Measurements from ENCODE around the gene GARIN5B. TPM values are rescaled to one million over a fixed set of nuclear protein-coding genes. Genes with fewer than 3 reads are reported as not detected.
"Not testable (repeated sequence)": the region's sequence is repeated elsewhere in the genome, so short reads cannot be mapped to it uniquely, and the experiment has no call there.

Gene GARIN5B
- polyA plus RNA-seq, 1 of the 3 experiments (the other 2 are of a cell fraction), result not detected

DNA sequence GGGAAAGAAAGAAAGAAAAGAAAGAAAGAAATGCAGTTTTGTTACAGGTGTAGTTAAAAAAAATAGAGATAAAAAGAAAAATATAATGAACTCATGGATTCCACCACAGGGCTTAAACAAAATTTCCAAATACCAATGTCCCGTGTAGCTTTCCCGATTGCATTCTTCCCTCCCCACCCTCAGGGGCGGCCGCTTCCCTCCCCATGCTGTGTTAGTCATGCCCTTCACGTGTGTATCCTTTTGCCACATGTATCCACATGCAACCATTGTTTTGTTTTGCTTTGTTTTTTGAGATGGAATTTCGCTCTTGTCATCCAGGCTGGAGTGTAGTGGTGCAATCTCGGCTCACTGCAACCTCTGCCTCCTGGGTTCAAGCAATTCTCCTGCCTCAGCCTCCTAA, 27.0 kb downstream of the GARIN5B start:
- no peak overlapping the region for H3K4me2 ChIP-seq
- H3K9me3 ChIP-seq, result no peaks in the 10 kb centered on the region
- H3K4me1 ChIP-seq (ENCODE audit: control insufficient read depth in 1 of 2, insufficient read depth in 2 of 2, low read depth in 1 of 2, low read length in 1 of 2), result peaks cover 0 to 6% of the 10 kb centered on the region in 2 experiments; a peak in 2 of 4 replicates
- WGBS (ENCODE audit: low lambda C conversion rate), result 82% methylated on average over 7 of the region's 7 CpGs
- H2AFZ ChIP-seq (ENCODE audit: low read depth), result no peak overlapping the region
- no peak overlapping the region for H3K27ac ChIP-seq (ENCODE audit: low read depth in 2 of 2, low read length in 1 of 2)
- no peaks in the 10 kb centered on the region for H3F3A ChIP-seq (replicated peaks; ENCODE audit: insufficient read depth)
- no peaks in the 10 kb centered on the region; the same call in 1 of the 2 replicates for H3K27me3 ChIP-seq (ENCODE audit: insufficient read depth)
- DNase-seq, result no peak
- H3K9me2 ChIP-seq, result no peaks in the 10 kb centered on the region
- H3K4me3 ChIP-seq (ENCODE audit: low read depth in 2 of 2, low read length in 1 of 2), result no peak overlapping the region
- no peak overlapping the region for H3K9ac ChIP-seq
- no peaks in the 10 kb centered on the region for H3K36me3 ChIP-seq (replicated peaks in 1 of 2; ENCODE audit: control insufficient read depth in 1 of 2, insufficient read depth in 2 of 2, low read length in 1 of 2)
- TF ChIP-seq YY1 (IDR thresholded peaks at IDR 0.05; ENCODE audit: low read depth) (no peak), POLR2AphosphoS5 (IDR thresholded peaks at IDR 0.05; ENCODE audit: low read depth, low read length) (no peak), USF1 (IDR thresholded peaks at IDR 0.05; ENCODE audit: borderline replicate concordance, low read depth) (no peak)
- TF ChIP-seq, protein P1, sequence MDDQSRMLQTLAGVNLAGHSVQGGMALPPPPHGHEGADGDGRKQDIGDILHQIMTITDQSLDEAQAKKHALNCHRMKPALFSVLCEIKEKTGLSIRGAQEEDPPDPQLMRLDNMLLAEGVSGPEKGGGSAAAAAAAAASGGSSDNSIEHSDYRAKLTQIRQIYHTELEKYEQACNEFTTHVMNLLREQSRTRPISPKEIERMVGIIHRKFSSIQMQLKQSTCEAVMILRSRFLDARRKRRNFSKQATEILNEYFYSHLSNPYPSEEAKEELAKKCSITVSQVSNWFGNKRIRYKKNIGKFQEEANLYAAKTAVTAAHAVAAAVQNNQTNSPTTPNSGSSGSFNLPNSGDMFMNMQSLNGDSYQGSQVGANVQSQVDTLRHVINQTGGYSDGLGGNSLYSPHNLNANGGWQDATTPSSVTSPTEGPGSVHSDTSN (IDR thresholded peaks at IDR 0.05), result no peak
- H4K20me1 ChIP-seq (ENCODE audit: insufficient read depth), result no peaks in the 10 kb centered on the region
- peaks cover 9% of the 10 kb centered on the region; the same call in 1 of the 2 replicates for H3K79me2 ChIP-seq (ENCODE audit: insufficient read depth)
- ChIA-PET POLR2A (no interaction called here), CTCF (interaction anchor here (1.3 to 1.8 kb wide), 3 partner anchors 34 to 82 kb away, joined by 3 to 10 read pairs (median 3); partner anchors contain the start of gene TMEM238)

DNA sequence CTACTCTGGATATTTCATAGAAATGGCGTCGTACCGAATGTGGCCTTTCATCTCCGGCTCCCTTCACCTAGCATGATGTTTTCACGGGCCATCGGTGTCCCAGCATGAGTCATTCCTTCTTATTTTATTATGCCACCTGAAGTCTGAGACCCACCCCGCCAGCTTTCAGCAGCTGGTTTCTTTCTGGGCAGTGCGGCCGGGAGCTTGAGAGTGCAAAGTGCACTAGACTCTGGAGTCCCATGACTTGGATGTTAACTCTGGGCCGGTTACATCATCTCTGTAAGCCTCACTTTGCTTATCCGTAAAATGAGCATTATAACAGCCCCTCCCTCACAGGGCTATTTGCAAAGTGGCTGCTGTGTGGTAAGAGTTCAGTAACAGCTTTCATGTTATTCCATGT, 29.2 kb downstream of the GARIN5B start:
- H3K36me3 ChIP-seq (replicated peaks in 1 of 2; ENCODE audit: control insufficient read depth in 1 of 2, insufficient read depth in 2 of 2, low read length in 1 of 2), result no peaks in the 10 kb centered on the region
- CTCF ChIA-PET, result interaction anchor here (2.9 kb wide), 1 partner anchor 32 kb away, joined by 14 read pairs; no protein-coding TSS in a partner anchor
- no peaks in the 10 kb centered on the region for H4K20me1 ChIP-seq (ENCODE audit: insufficient read depth)
- H3K79me2 ChIP-seq (ENCODE audit: insufficient read depth), result no peaks in the 10 kb centered on the region
- H3F3A ChIP-seq (replicated peaks; ENCODE audit: insufficient read depth), result peaks cover 8% of the 10 kb centered on the region
- no peaks in the 10 kb centered on the region for H3K9me3 ChIP-seq
- H3K4me2 ChIP-seq, result no peak overlapping the region
- no peak for DNase-seq
- H3K27ac ChIP-seq (ENCODE audit: low read depth in 2 of 2, low read length in 1 of 2), result no peak overlapping the region
- no peak overlapping the region for H3K9ac ChIP-seq
- 76% methylated on average over 11 of the region's 11 CpGs for WGBS (ENCODE audit: low lambda C conversion rate)
- no peak overlapping the region for H2AFZ ChIP-seq (ENCODE audit: low read depth)
- H3K4me3 ChIP-seq (ENCODE audit: low read depth in 2 of 2, low read length in 1 of 2), result no peak overlapping the region
- no peak for TF ChIP-seq MXI1 (IDR thresholded peaks at IDR 0.05; ENCODE audit: low read depth, low read length)
- H3K9me2 ChIP-seq, result no peaks in the 10 kb centered on the region
- POLR2A ChIA-PET, result no interaction called here
- peaks cover 0 to 6% of the 10 kb centered on the region in 2 experiments; a peak in 2 of 4 replicates for H3K4me1 ChIP-seq (ENCODE audit: control insufficient read depth in 1 of 2, insufficient read depth in 2 of 2, low read depth in 1 of 2, low read length in 1 of 2)
- H3K27me3 ChIP-seq (ENCODE audit: insufficient read depth), result no peaks in the 10 kb centered on the region; the same call in 1 of the 2 replicates

- DNase-seq, result not testable (repeated sequence)
Observed at GRCh38 chr19:55329791-55330190, 33.3 kb downstream of the GARIN5B start.

More at GRCh38 chr19:55329791-55330190, 33.3 kb downstream of the GARIN5B start:
- H3K27ac ChIP-seq (ENCODE audit: low read depth in 2 of 2, low read length in 1 of 2); H3K4me3 ChIP-seq (ENCODE audit: low read depth in 2 of 2, low read length in 1 of 2); H3K4me1 ChIP-seq (ENCODE audit: control insufficient read depth in 1 of 2, insufficient read depth in 2 of 2, low read depth in 1 of 2, low read length in 1 of 2); H4K20me1 ChIP-seq (ENCODE audit: insufficient read depth); H3K9ac ChIP-seq; H3K79me2 ChIP-seq (ENCODE audit: insufficient read depth); H3K27me3 ChIP-seq (ENCODE audit: insufficient read depth); H3K9me3 ChIP-seq; POLR2A ChIA-PET; H3K9me2 ChIP-seq; H3K36me3 ChIP-seq (replicated peaks in 1 of 2; ENCODE audit: control insufficient read depth in 1 of 2, insufficient read depth in 2 of 2, low read length in 1 of 2); H3F3A ChIP-seq (replicated peaks; ENCODE audit: insufficient read depth); H2AFZ ChIP-seq (ENCODE audit: low read depth): not testable (repeated sequence)
- TF ChIP-seq FOSL2 (IDR thresholded peaks at IDR 0.05; ENCODE audit: borderline replicate concordance, low read depth) (peak; percentile 43; the same call in 1 of the 2 replicates), JUND (IDR thresholded peaks at IDR 0.05) (0 out of 2 replicates have a peak, but pooled peaks have one; percentile 38)
- CTCF ChIA-PET, result interaction anchor here (1.0 kb wide), 1 partner anchor 28 kb away, joined by 3 read pairs; no protein-coding TSS in a partner anchor
- H3K4me2 ChIP-seq, result 0 out of 2 replicates have a peak overlapping the region, but pooled peaks have one; percentile 37
- 70% methylated on average over 6 of the region's 6 CpGs for WGBS (ENCODE audit: low lambda C conversion rate)
